Measurements from ENCODE around the gene DCAKD. TPM values are rescaled to one million over a fixed set of nuclear protein-coding genes. Genes with fewer than 3 reads are reported as not detected.

The DCAKD gene
- total RNA-seq, 1 experiment from 2014 or later, result 31.9 TPM

- peaks cover 10 to 19% of the 10 kb centered on the region in 2 experiments for H3K4me1 ChIP-seq (ENCODE audit: control insufficient read depth in 1 of 2, insufficient read depth in 2 of 2, low read length in 2 of 2)
- no TSS peak for BruUV-seq (replicated peaks)
- H3K79me2 ChIP-seq (ENCODE audit: insufficient read depth, low read length), result peaks cover 71% of the 10 kb centered on the region
- DNase-seq (ENCODE audit: low read depth, low spot score) (peak; percentile 99), ATAC-seq (peak; percentile 90)
- peak within 1 kb of the TSS; percentile 90 for H3K4me2 ChIP-seq (ENCODE audit: low read length)
- H3K9me3 ChIP-seq (ENCODE audit: control insufficient read depth in 1 of 2, insufficient read depth in 1 of 2, low read depth in 1 of 2, low read length in 2 of 2), result no peaks in the 10 kb centered on the region
- no peaks in the 10 kb centered on the region for H3K27me3 ChIP-seq (ENCODE audit: insufficient read depth, low read length)
- RAD21 ChIA-PET (ENCODE audit: low non-redundant PET in 1 of 2, low total read pairs in 2 of 2, uncharacterized antibody in 2 of 2, unreplicated experiment in 2 of 2), result no interaction called here
- peak within 1 kb of the TSS; percentile 93 for H3K27ac ChIP-seq (ENCODE audit: low read depth, low read length)
- H3K36me3 ChIP-seq (ENCODE audit: control insufficient read depth in 1 of 2, insufficient read depth in 2 of 2, low read length in 2 of 2), result no peaks in the 10 kb centered on the region; a peak in 1 of 4 replicates
- POLR2A ChIA-PET, result interaction anchor here (0.9 to 1.6 kb wide), 7 partner anchors 10 to 285 kb away, joined by 4 to 8 read pairs (median 5); partner anchors contain the start of gene HEXIM1
- peak within 1 kb of the TSS; percentile 70 for H2AFZ ChIP-seq (ENCODE audit: low read depth, low read length, poor library complexity, severe bottlenecking)
- peak within 1 kb of the TSS; percentile 98 to 99 for H3K4me3 ChIP-seq (replicated peaks in 1 of 2; ENCODE audit: low read depth in 1 of 2, low read length in 2 of 2)
- CTCF ChIA-PET, result interaction anchor here (0.8 to 1.6 kb wide), 6 partner anchors 12 to 74 kb away, joined by 3 to 7 read pairs (median 4); partner anchors contain the start of gene ACBD4
- no peaks in the 10 kb centered on the region for H3K9me2 ChIP-seq (ENCODE audit: insufficient read depth)
- no peaks in the 10 kb centered on the region for H4K20me1 ChIP-seq (ENCODE audit: insufficient read depth)
- peak within 1 kb of the TSS; percentile 96 for H3K9ac ChIP-seq (ENCODE audit: low read length)
- intact Hi-C loops (cut with micrococcal nuclease), result loop anchor here (5.0 kb wide), 1 partner anchor 71 kb away; the partner anchor contains the start of gene PLCD3
- TF ChIP-seq ZBTB33 (IDR thresholded peaks at IDR 0.05; ENCODE audit: extremely low read depth, insufficient replicate concordance, low read length), result peak; percentile 82
- peak; percentile 81 for TF ChIP-seq POLR2A (IDR thresholded peaks at IDR 0.05; ENCODE audit: borderline replicate concordance, extremely low read depth, insufficient read depth, insufficient read length)
- TF ChIP-seq JUND (IDR thresholded peaks at IDR 0.05), result no peak
- TF ChIP-seq CEBPB (IDR thresholded peaks at IDR 0.05; ENCODE audit: low read depth), result no peak; the same call in 1 of the 2 replicates
- TF ChIP-seq ZFX (IDR thresholded peaks at IDR 0.05), result peak; percentile 98
- peak; percentile 99 for TF ChIP-seq SP1 (IDR thresholded peaks at IDR 0.05; ENCODE audit: low read depth)
- TF ChIP-seq FOSL1 (IDR thresholded peaks at IDR 0.05; ENCODE audit: low read depth), result no peak
- TF ChIP-seq ATF3 (IDR thresholded peaks at IDR 0.05), result no peak
- TF ChIP-seq MAX (IDR thresholded peaks at IDR 0.05), result peak; percentile 60
- TF ChIP-seq EZH2phosphoT487 (IDR thresholded peaks at IDR 0.05; ENCODE audit: borderline replicate concordance), result no peak
- TF ChIP-seq YY1 (IDR thresholded peaks at IDR 0.05; ENCODE audit: extremely low read depth, insufficient replicate concordance, low read depth, low read length), result peak; percentile 97
- TF ChIP-seq EZH2 (IDR thresholded peaks at IDR 0.05), result no peak
- TF ChIP-seq TCF7L2 (IDR thresholded peaks at IDR 0.05; ENCODE audit: borderline replicate concordance, extremely low read depth, insufficient read depth, insufficient read length), result peak; percentile 94
- no peak for TF ChIP-seq CBX3 (IDR thresholded peaks at IDR 0.05; ENCODE audit: low read depth)
- no peak for TF ChIP-seq REST (IDR thresholded peaks at IDR 0.05; ENCODE audit: low read depth)
- TF ChIP-seq EGR1 (IDR thresholded peaks at IDR 0.05; ENCODE audit: low read depth), result 0 out of 2 replicates have a peak, but pooled peaks have one; percentile 37
- TF ChIP-seq ELF1 (IDR thresholded peaks at IDR 0.05; ENCODE audit: borderline replicate concordance, low read depth), result peak; percentile 99
- TF ChIP-seq POLR2AphosphoS5 (IDR thresholded peaks at IDR 0.05; ENCODE audit: low read depth, low read length), result peak; percentile 84
- no peak for TF ChIP-seq RAD21 (IDR thresholded peaks at IDR 0.05; ENCODE audit: low read depth)
- peak; percentile 62; the same call in 1 of the 2 replicates for TF ChIP-seq SIN3A (IDR thresholded peaks at IDR 0.05; ENCODE audit: low read depth)
- TF ChIP-seq SRF (IDR thresholded peaks at IDR 0.05; ENCODE audit: low read depth), result no peak; the same call in 1 of the 2 replicates
Observed at GRCh38 chr17:45060797-45061605, 9.6 kb upstream of the DCAKD start, which contains the start of gene NMT1. Gene NMT1, plus strand, starts transcription at chr17:45061317. Its CDS starts 13 bp downstream, at chr17:45061330.
